Body of pancreas (tissue), 4 donors: ENCODE data around the gene CARNS1. TPM values are rescaled to one million over a fixed set of nuclear protein-coding genes. Genes with fewer than 3 reads are reported as not detected.

Experiments used
- ATAC-seq: fragments of 150-250 bp; one replicate; pipeline ENCODE4 v1.9.1; 2016
- DNase-seq, 4 donors: peaks; one replicate each; pipeline ENCODE4 v3.0.0-alpha.2; 2019
- H3K27ac ChIP-seq, 4 donors: fragments of 200-600 bp; sonication (generic); 1 replicate in 3 of 4; 2 replicates in 1 of 4; pipeline versions ENCODE4 v1.5.1 to v1.6.1; 2016 to 2019; ENCODE audit warnings: mild to moderate bottlenecking in 1 of 4, mixed read lengths in 1 of 4, moderate library complexity in 1 of 4
- H3K27me3 ChIP-seq, 2 donors: fragments of 200-600 bp; sonication (generic); one replicate each; pipeline ENCODE4 v1.6.0; 2016; ENCODE audit warnings: mild to moderate bottlenecking in 1 of 2
- H3K36me3 ChIP-seq, 2 donors: fragments of 200-600 bp; sonication (generic); replicated peaks in 1 of 2; 2 replicates each; pipeline ENCODE4 v1.5.1; 2016; ENCODE audit warnings: low read depth in 2 of 2; ENCODE audit not compliant: insufficient read depth in 1 of 2
- H3K4me1 ChIP-seq: fragments of 200-600 bp; sonication (generic); one replicate; pipeline ENCODE4 v1.6.0; 2016
- H3K4me3 ChIP-seq, 2 donors: fragments of 200-600 bp; sonication (generic); 1 replicate in 1 of 2; 2 replicates in 1 of 2; pipeline ENCODE4 v1.5.1; 2016 to 2019
- H3K9me3 ChIP-seq, 3 donors: fragments of 200-600 bp; sonication (generic); 1 replicate in 2 of 3; 2 replicates in 1 of 3; pipeline ENCODE4 v1.5.1; 2016
- CTCF ChIP-seq, 7 experiments: fragments of 450-650 bp in 4 of 7; fragments of 200-600 bp in 3 of 7; sonication (generic) in 3 of 7; IDR thresholded peaks; one replicate each; pipeline ENCODE4 v1.5.1; 2016 to 2019; ENCODE audit warnings: antibody characterized with exemption in 7 of 7
- POLR2A ChIP-seq, 3 donors: fragments of 450-650 bp; IDR thresholded peaks; one replicate each; pipeline ENCODE4 v1.6.1; 2016; ENCODE audit warnings: antibody characterized with exemption in 3 of 3, mild to moderate bottlenecking in 2 of 3
- WGBS, 2 donors: methylation state at CpG; one replicate each; pipeline ENCODE4 v1.1.5; 2017; 5-methylcytosine and 5-hydroxymethylcytosine counted together
- intact Hi-C: fragments of 100-400 bp; cut with DNase I; formaldehyde crosslinking; loops from one replicate; pipeline ENCODE4 v1.15.1; 2023
- total RNA-seq, 2 donors: library from RNA; depleted of rRNA; stranded (reverse); fragments of >200 nt; gene quantifications; one replicate each; pipeline ENCODE4 v1.1.0, GENCODE V29; 2016

The CARNS1 gene
- total RNA-seq, 2 donors from 2014 or later: 2.1 to 2.6 TPM

- ATAC-seq (no peak), DNase-seq (no peak)
- intact Hi-C loops: no loop called here
- Histone ChIP-seq H3K36me3 (no peaks in the 10 kb centered on the region), H3K27ac (no peak overlapping the region), H3K4me1 (peaks cover 8% of the 10 kb centered on the region), H3K9me3 (no peaks in the 10 kb centered on the region), H3K27me3 (no peaks in the 10 kb centered on the region), H3K4me3 (no peak overlapping the region)
- TF ChIP-seq CTCF (IDR thresholded peaks at IDR 0.05) (no peak), POLR2A (IDR thresholded peaks at IDR 0.05) (no peak)
- 22 to 74% methylated on average over 1 to 24 of the region's 25 CpGs for WGBS, 2 donors
Observed at GRCh38 chr11:67456068-67456705, 40.7 kb downstream of the CARNS1 start.

- 88 to 89% methylated on average over 11 to 12 of the region's 12 CpGs for WGBS, 2 donors
- TF ChIP-seq CTCF (IDR thresholded peaks at IDR 0.05) (no peak), POLR2A (IDR thresholded peaks at IDR 0.05) (no peak)
Observed at GRCh38 chr11:67457453-67457852, 42.0 kb downstream of the CARNS1 start.

GRCh38 chr11:67458266-67458665, 42.8 kb downstream of the CARNS1 start:
- Histone ChIP-seq H3K27me3 (no peaks in the 10 kb centered on the region), H3K9me3 (no peaks in the 10 kb centered on the region), H3K27ac (no peak overlapping the region), H3K36me3 (no peaks in the 10 kb centered on the region), H3K4me1 (peaks cover 1% of the 10 kb centered on the region), H3K4me3 (no peak overlapping the region)
- ATAC-seq (no peak), DNase-seq (no peak)
- no peak for TF ChIP-seq POLR2A (IDR thresholded peaks at IDR 0.05)
- no peak for TF ChIP-seq CTCF (IDR thresholded peaks at IDR 0.05)
- intact Hi-C loops: no loop called here
- 85 to 86% methylated on average over 19 of the region's 19 CpGs for WGBS, 2 donors

More at GRCh38 chr11:67457453-67457852, 42.0 kb downstream of the CARNS1 start:
- ATAC-seq: no peak
- Histone ChIP-seq H3K27ac (no peak overlapping the region), H3K4me3 (no peak overlapping the region), H3K36me3 (no peaks in the 10 kb centered on the region), H3K9me3 (no peaks in the 10 kb centered on the region), H3K4me1 (peaks cover 4% of the 10 kb centered on the region), H3K27me3 (no peaks in the 10 kb centered on the region)
- DNase-seq: no peak
- intact Hi-C loops: no loop called here

GRCh38 chr11:67463186-67463585, 47.7 kb downstream of the CARNS1 start:
- intact Hi-C loops: no loop called here
- Histone ChIP-seq H3K27ac (no peak overlapping the region), H3K9me3 (no peaks in the 10 kb centered on the region), H3K4me1 (peaks cover 47% of the 10 kb centered on the region), H3K36me3 (no peaks in the 10 kb centered on the region), H3K27me3 (no peaks in the 10 kb centered on the region), H3K4me3 (no peak overlapping the region)
- DNase-seq: no peak
- 69 to 70% methylated on average over 7 to 10 of the region's 10 CpGs for WGBS, 2 donors
- TF ChIP-seq CTCF (IDR thresholded peaks at IDR 0.05): no peak
- TF ChIP-seq POLR2A (IDR thresholded peaks at IDR 0.05): no peak
- no peak for ATAC-seq
